LHCN-M2 (cell line): ENCODE measurements around the gene NRXN2. TPM values are rescaled to one million over a fixed set of nuclear protein-coding genes. Genes with fewer than 3 reads are reported as not detected.
"Not testable (repeated sequence)": the region's sequence is repeated elsewhere in the genome, so short reads cannot be mapped to it uniquely, and the experiment has no call there.

Experiments
- DNase-seq: peaks from one replicate; pipeline ENCODE4 v3.0.0-alpha.2; 2012; ENCODE audit warnings: low read depth
- total RNA-seq: library from RNA; depleted of rRNA; stranded (reverse); fragments of >200 nt; gene quantifications from 2 replicates; pipeline ENCODE4 v1.2.3, GENCODE V29; 2014

Gene NRXN2
- total RNA-seq, 1 experiment from 2014 or later, result 34.0 TPM

DNA sequence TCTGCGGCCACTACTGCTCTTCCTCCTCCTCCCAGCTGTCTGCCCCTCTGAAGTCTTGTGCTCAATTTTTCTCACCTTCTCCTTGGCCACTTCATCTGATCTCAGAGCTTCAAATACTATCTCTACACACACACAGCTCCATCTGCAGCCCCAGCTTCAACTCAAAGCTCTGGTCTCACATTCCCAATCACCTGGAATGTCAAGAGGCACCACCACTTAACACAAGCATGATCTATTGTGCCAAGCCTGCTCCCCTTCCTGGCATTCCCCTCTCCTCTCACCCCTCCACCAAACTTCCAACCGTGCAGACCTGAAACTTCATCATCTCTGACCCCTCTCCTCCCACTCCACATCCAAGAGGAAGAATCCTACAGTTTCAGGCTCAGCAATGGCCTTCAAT lies 17.5 kb downstream of the NRXN2 start:
- no peak for DNase-seq

GRCh38 chr11:64703048-64703447 lies 19.9 kb downstream of the NRXN2 start:
- DNase-seq, result no peak

DNA sequence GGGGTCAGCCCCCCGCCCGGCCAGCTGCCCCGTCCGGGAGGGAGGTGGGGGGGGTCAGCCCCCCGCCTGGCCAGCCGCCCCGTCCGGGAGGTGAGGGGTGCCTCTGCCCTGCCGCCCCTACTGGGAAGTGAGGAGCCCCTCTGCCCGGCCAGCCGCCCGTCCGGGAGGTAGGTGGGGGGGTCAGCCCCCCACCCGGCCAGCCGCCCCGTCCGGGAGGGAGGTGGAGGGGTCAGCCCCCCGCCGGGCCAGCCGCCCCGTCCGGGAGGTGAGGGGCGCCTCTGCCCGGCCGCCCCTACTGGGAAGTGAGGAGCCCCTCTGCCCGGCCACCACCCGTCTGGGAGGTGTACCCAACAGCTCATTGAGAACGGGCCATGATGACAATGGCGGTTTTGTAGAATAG lies 21.0 kb downstream of the NRXN2 start:
- not testable (repeated sequence) for DNase-seq

DNA sequence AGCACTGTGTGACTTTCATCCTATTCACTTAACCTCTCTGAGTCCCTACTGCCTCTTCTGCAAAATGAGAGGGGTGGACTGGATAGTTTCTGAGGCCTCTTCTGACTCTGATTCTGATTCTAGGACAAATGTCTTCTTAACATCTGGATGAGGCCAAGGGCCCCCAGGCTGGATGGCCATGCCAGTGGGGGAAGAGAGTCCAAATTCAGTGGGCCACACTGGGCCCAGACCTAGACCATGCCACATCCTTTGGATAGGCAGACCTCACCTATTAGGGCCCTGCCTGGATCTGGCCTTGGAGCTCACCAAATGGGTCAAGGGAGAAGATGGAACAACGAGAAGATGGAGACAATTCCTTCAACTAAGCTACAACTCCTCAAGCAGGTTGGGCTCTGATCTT lies 24.6 kb downstream of the NRXN2 start:
- no peak for DNase-seq

DNA sequence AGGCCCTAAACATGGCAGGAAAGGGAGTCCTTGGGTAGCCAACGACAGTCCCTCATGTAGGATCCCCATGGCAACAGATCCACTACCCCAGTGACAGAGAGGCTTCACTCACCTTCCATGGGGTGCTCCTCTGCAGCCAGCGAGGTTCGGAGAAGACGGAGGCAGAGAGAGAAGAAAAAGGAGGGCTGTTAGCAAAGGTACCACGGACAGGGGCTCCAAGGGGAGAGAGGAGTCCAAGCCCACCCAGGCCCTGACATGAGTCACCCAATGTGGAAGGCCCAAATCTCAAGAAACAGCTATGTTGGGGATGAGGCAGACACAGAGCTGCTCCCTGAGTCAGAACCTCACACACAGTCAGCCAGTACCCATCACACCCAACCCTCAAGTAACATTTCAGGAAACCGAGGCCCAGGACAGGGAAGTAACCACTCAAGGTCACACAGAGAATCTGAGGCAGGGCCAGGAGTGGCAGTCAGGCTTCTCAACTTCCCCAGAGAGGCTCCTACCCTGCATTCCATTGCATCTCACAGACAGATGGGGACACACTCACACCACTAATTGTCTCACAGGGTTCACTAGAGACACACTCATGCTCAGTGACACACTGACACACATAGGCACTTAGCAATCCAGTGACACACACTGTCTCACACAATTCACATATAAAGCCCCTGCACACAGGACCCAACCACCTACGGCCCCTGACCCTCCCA lies 25.2 kb downstream of the NRXN2 start:
- DNase-seq, result no peak

DNA sequence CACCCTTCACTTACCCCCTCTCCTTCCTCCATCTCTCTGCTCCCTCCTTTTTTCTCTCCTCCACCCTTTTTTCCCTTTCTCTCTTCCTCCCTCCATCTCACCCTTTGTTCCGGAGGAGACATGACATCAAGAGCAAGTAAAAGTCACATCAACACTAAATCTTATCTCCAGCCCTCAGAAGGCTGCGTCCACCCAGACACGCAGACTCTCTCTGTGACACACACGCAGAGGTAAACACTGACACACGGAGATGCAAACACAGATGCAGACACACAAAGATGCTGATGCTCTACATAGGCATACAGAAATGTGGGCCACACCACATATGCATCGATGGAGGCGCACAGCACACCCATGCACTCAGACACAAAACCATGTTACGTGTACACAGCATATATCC lies 27.0 kb downstream of the NRXN2 start:
- no peak for DNase-seq

- DNase-seq, result no peak
Observed at GRCh38 chr11:64695548-64695947, 27.4 kb downstream of the NRXN2 start.

DNA sequence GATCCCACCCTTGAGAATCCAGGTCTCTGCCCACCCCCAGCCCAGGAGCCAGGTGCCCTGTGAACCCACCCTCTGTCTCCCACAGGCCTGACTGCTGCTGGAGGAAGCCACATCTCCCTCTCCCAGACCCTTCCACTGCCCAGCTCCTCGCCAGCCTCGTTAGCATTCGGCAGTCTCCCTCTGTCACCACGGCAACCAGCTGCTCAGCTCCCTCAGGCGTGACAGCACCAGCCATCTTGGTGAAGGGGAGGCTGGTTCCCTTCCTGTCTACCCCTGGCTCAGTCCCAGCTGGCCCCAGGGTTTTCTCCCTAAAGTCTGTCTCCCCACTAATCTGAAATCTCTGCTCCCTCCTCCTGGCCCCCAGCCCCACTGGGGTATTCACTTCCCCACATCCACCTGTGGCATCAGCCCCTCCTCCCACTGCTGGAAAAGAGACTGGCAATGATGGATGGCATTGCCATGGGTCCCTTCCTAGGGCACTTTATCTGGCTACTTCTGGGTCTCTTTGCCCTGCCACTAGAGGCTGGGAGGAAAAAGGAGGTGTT lies 28.1 kb downstream of the NRXN2 start:
- DNase-seq, result no peak

- no peak for DNase-seq
Observed at GRCh38 chr11:64694026-64694755, 28.8 kb downstream of the NRXN2 start.

DNA sequence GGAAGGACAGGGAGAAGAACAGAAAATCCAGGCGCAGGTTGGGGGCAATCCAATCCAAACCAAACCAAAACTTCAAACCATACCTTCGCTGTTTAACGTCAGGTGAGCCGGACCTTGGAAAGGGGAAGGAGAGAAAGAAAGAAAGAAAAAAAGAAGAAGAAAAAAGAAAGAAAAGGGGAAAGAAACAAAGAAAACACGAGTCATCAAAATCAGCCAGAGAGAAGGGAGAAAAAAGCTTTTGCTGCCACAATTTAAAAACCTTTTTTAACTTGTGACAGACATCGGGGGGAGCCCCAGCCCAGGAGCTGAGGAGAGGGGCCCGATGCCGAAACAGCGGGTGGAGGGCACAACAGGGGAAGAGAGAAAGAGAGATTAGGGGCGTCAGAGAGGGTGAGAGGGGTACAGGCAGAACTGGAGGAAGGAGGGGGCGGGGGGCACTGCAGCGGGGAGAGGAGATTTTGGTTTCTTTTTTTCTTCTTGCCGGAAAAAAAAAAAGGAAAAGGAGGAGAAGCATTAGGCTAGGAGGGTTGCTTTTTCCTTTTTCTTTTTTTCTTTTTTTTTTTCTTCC lies 30.1 kb downstream of the NRXN2 start:
- no peak for DNase-seq

DNA sequence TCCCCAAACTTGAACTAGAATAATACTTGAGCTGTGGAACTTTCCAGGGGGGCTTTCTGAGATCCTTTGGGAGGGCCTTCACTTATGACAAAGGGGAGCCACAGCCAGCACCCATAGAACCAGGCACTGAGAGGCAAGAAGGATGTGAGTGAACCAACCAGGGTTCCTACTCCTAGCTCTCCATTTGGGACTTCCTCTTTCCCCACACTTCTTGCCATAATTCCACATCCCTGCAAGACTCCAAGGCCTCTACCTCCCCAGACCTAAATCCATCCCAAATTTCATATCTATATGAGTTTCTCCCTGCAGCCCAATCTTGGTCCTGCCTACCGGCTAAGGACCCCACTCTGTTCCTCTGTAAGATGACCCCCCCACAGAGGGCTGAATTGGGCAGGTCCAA lies 31.5 kb downstream of the NRXN2 start:
- no peak for DNase-seq

DNA sequence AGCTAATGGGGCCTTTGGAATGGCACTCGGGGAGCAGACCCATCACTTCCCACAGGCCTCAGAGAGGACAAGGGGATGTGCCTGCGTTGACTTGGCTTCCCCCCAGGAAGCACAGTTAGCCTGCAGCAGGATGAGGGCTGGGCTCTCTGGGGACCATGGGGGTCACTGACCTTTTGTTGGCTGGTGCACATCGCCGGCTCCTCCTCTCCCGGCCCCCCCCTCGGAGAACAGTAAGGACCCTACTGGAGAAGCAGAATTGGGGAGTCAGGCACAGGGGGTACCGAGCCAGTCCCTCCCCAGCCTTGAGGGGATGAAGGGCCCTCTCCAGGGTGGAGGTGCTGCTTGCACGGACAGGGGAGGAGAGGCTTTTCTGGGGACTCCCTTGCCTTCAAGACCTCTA lies 32.8 kb downstream of the NRXN2 start:
- DNase-seq, result no peak

DNA sequence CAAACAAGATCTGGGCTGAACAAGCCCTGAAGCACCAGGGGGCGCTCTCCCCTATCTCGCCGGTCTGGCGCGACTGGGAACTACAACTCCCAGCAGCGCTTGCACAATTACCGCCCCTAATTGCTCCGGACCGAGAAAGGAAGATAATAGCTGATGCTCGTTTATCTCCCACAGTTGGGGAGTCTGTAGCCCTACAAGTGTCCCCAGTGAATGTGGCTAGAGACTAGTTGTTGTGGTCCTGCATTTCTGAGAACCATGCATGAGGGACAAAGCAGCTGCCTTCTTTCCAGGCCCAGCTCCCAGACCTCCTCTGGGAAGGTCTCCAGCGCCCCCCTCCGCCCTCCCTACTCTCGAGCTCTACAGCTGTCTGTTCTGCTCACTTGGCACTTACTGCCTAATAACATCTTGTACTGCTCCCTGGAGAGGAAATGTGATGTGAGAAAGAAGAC lies 34.4 kb downstream of the NRXN2 start:
- peak; percentile 90 for DNase-seq

- DNase-seq, result no peak
Observed at GRCh38 chr11:64687643-64688533, 35.1 kb downstream of the NRXN2 start.

- DNase-seq, result peak; percentile 39
Observed at GRCh38 chr11:64687204-64687603, 35.8 kb downstream of the NRXN2 start.

GRCh38 chr11:64686466-64687170 lies 36.4 kb downstream of the NRXN2 start:
- DNase-seq, result no peak

GRCh38 chr11:64685536-64685935 lies 37.5 kb downstream of the NRXN2 start:
- DNase-seq, result no peak

GRCh38 chr11:64684357-64684756 lies 38.6 kb downstream of the NRXN2 start:
- no peak for DNase-seq

DNA sequence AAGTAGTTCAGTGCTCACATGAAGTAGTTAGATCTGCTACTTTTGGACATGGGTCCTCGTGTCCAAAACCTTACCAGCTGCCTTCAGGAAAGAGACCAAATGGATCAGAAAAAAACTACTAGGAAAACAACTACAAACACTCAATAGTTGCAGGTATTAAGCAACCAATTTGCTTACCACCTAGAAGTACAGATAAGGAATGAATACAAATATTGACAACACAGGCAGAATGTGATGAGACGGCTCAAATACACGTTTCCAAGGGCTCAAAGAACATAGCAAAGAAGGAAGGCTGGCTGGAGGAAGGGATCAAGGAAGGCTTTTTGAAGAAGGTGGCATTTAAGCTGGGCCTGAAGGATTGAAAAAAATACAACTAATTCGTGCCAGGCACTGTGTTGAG lies 41.8 kb downstream of the NRXN2 start:
- DNase-seq, result no peak

- DNase-seq, result no peak
Observed at GRCh38 chr11:64679846-64680245, 43.2 kb downstream of the NRXN2 start.
